Astrocyte (in vitro differentiated cells and primary cell): ENCODE results near the gene NDST3. TPM values are rescaled to one million over a fixed set of nuclear protein-coding genes. Genes with fewer than 3 reads are reported as not detected.

Experiments
- DNase-seq: peaks from one replicate; pipeline ENCODE4 v3.0.0-alpha.2; 2010; ENCODE audit warnings: low read depth
- FAIRE-seq: peaks from 2 replicates; lab custom pipeline; 2011; peaks lifted over from hg19 to GRCh38; lab: Jason Lieb, UNC
- H2AFZ ChIP-seq: 2 replicates; pipeline ENCODE4 v1.6.0; 2012; ENCODE audit warnings: low read depth, low read length, inconsistent platforms
- H3K27ac ChIP-seq: 2 replicates; pipeline ENCODE4 v1.5.1; 2011; ENCODE audit warnings: low read depth, low read length, inconsistent platforms
- H3K27me3 ChIP-seq: 2 replicates; pipeline ENCODE4 v1.6.0; 2011; ENCODE audit warnings: low read length, inconsistent platforms; ENCODE audit not compliant: insufficient read depth
- H3K36me3 ChIP-seq: 2 replicates; pipeline ENCODE4 v1.5.1; 2011; ENCODE audit warnings: low read length, inconsistent platforms; ENCODE audit not compliant: insufficient read depth
- H3K4me1 ChIP-seq: 2 replicates; pipeline ENCODE4 v1.5.1; 2011; ENCODE audit warnings: low read length, inconsistent platforms; ENCODE audit not compliant: insufficient read depth
- H3K4me2 ChIP-seq: 2 replicates; pipeline ENCODE4 v1.6.0; 2012; ENCODE audit warnings: low read length, inconsistent platforms
- H3K4me3 ChIP-seq: 2 replicates; pipeline ENCODE4 v1.5.1; 2011; ENCODE audit warnings: low read depth, mild to moderate bottlenecking, low read length, inconsistent platforms; ENCODE audit not compliant: insufficient read depth
- H3K79me2 ChIP-seq: 2 replicates; pipeline ENCODE4 v1.6.0; 2012; ENCODE audit warnings: mild to moderate bottlenecking, low read length, inconsistent platforms; ENCODE audit not compliant: insufficient read depth
- H3K9ac ChIP-seq: 2 replicates; pipeline ENCODE4 v1.6.0; 2012; ENCODE audit warnings: mild to moderate bottlenecking, low read length, inconsistent platforms
- H3K9me3 ChIP-seq: 2 replicates; pipeline ENCODE4 v1.5.1; 2012; ENCODE audit warnings: low read depth, mild to moderate bottlenecking, low read length, inconsistent platforms; ENCODE audit not compliant: insufficient read depth
- H4K20me1 ChIP-seq: 2 replicates; pipeline ENCODE4 v1.6.0; 2012; ENCODE audit warnings: low read length, inconsistent platforms; ENCODE audit not compliant: insufficient read depth
- H3K27ac Mint-ChIP-seq: one replicate; pipeline ENCODE4 v1.8.0; 2021; ENCODE audit warnings: mild to moderate bottlenecking, mixed read lengths; ENCODE audit not compliant: unreplicated experiment
- H3K27me3 Mint-ChIP-seq: one replicate; pipeline ENCODE4 v1.8.0; 2021; ENCODE audit warnings: low read depth, mixed read lengths; ENCODE audit not compliant: unreplicated experiment
- H3K36me3 Mint-ChIP-seq: one replicate; pipeline ENCODE4 v1.8.0; 2021; ENCODE audit warnings: low read depth, mixed read lengths; ENCODE audit not compliant: unreplicated experiment
- H3K4me1 Mint-ChIP-seq: one replicate; pipeline ENCODE4 v1.8.0; 2021; ENCODE audit warnings: low read depth, mixed read lengths; ENCODE audit not compliant: unreplicated experiment
- H3K4me3 Mint-ChIP-seq: one replicate; pipeline ENCODE4 v1.8.0; 2021; ENCODE audit warnings: mild to moderate bottlenecking, moderate library complexity, mixed read lengths; ENCODE audit not compliant: unreplicated experiment
- H3K9me3 Mint-ChIP-seq: one replicate; pipeline ENCODE4 v1.8.0; 2021; ENCODE audit warnings: mild to moderate bottlenecking, mixed read lengths; ENCODE audit not compliant: unreplicated experiment
- CTCF ChIP-seq: IDR thresholded peaks from 2 replicates; pipeline ENCODE4 v1.5.1; 2011; ENCODE audit warnings: low read depth, mild to moderate bottlenecking, inconsistent platforms, low read length, moderate library complexity; ENCODE audit not compliant: insufficient read depth
- EZH2 ChIP-seq: IDR thresholded peaks from 2 replicates; pipeline ENCODE4 v1.6.1; 2012; ENCODE audit warnings: mild to moderate bottlenecking, low read length, inconsistent platforms; ENCODE audit not compliant: insufficient read depth
- total RNA-seq: library from RNA; stranded (reverse); gene quantifications from 2 replicates; pipeline ENCODE4 v1.2.1, GENCODE V29; 2021

Gene NDST3
- total RNA-seq, 1 donor from 2014 or later, result 0.57 TPM

GRCh38 chr4:118026806-118027205 is 7.5 kb upstream of the NDST3 start:
- Histone ChIP-seq H3K79me2 (no peaks in the 10 kb centered on the region), H3K27me3 (peaks cover 2% of the 10 kb centered on the region), H3K9me3 (no peaks in the 10 kb centered on the region), H3K36me3 (no peaks in the 10 kb centered on the region), H3K27ac (no peak overlapping the region), H2AFZ (no peak overlapping the region), H3K4me3 (no peak overlapping the region), H3K9ac (no peak overlapping the region), H3K4me1 (no peaks in the 10 kb centered on the region), H4K20me1 (no peaks in the 10 kb centered on the region), H3K4me2 (no peak overlapping the region)
- TF ChIP-seq CTCF (no peak), EZH2 (no peak)
- Mint-ChIP-seq H3K4me3 (no peak overlapping the region), H3K9me3 (no peaks in the 10 kb centered on the region), H3K4me1 (no peaks in the 10 kb centered on the region), H3K27ac (no peak overlapping the region), H3K36me3 (no peaks in the 10 kb centered on the region), H3K27me3 (no peaks in the 10 kb centered on the region)
- DNase-seq (no peak), FAIRE-seq (no peak)

GRCh38 chr4:118029224-118029623 is 5.1 kb upstream of the NDST3 start:
- no peaks in the 10 kb centered on the region for H4K20me1 ChIP-seq
- no peaks in the 10 kb centered on the region for H3K9me3 Mint-ChIP-seq
- FAIRE-seq (no peak), DNase-seq (no peak)
- H3K27ac ChIP-seq, result no peak overlapping the region
- no peaks in the 10 kb centered on the region for H3K36me3 ChIP-seq
- no peak for TF ChIP-seq EZH2
- no peak for TF ChIP-seq CTCF
- peaks cover 4% of the 10 kb centered on the region for H3K4me1 Mint-ChIP-seq
- H3K4me1 ChIP-seq, result peaks cover 8% of the 10 kb centered on the region
- no peak overlapping the region for H3K4me3 Mint-ChIP-seq
- no peaks in the 10 kb centered on the region for H3K27me3 Mint-ChIP-seq
- no peak overlapping the region for H2AFZ ChIP-seq
- H3K9me3 ChIP-seq, result no peaks in the 10 kb centered on the region
- H3K4me3 ChIP-seq, result no peak overlapping the region
- H3K9ac ChIP-seq, result no peak overlapping the region
- H3K4me2 ChIP-seq, result no peak overlapping the region
- no peaks in the 10 kb centered on the region for H3K79me2 ChIP-seq
- no peak overlapping the region for H3K27ac Mint-ChIP-seq
- peaks cover 4% of the 10 kb centered on the region for H3K27me3 ChIP-seq
- no peaks in the 10 kb centered on the region for H3K36me3 Mint-ChIP-seq

- Histone ChIP-seq H3K4me2 (peak overlapping the region; percentile 89), H4K20me1 (no peaks in the 10 kb centered on the region), H3K4me3 (peak overlapping the region; percentile 66), H3K4me1 (peaks cover 10% of the 10 kb centered on the region), H3K9ac (peak overlapping the region; percentile 72), H3K79me2 (no peaks in the 10 kb centered on the region), H2AFZ (peak overlapping the region; percentile 90), H3K36me3 (no peaks in the 10 kb centered on the region), H3K27me3 (peaks cover 3% of the 10 kb centered on the region), H3K9me3 (no peaks in the 10 kb centered on the region), H3K27ac (no peak overlapping the region)
- Mint-ChIP-seq H3K27ac (peak overlapping the region; percentile 28), H3K36me3 (no peaks in the 10 kb centered on the region), H3K9me3 (no peaks in the 10 kb centered on the region), H3K4me1 (peaks cover 5% of the 10 kb centered on the region), H3K27me3 (no peaks in the 10 kb centered on the region), H3K4me3 (peak overlapping the region; percentile 82)
- TF ChIP-seq EZH2 (no peak), CTCF (no peak)
- FAIRE-seq, result no peak
- peak; percentile 44 for DNase-seq
These were observed 1.6 kb upstream of the NDST3 start for GRCh38 chr4:118032691-118033090.
